Measurements from ENCODE around the gene SCYGR4.
"Not testable (repeated sequence)": the region's sequence is repeated elsewhere in the genome, so short reads cannot be mapped to it uniquely, and the experiment has no call there.

Gene SCYGR4

DNA sequence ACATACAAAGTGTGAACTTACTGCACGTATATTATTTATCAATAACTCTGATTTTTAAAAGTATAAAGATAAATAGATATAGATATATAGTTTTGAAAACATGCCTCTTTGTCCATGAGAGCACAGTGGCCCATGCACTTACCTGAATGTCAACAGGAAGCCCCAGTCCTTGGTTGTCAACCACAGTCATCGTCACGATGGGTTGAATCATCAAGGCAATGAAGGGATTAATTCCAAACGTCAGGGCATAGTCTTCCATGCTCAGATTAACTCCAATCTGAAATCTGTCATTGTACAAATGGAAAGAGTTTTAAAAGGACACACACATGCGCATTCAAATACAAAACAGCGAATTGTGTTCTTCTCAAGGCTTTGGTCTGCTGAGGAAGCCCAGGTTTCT, 15.5 kb downstream of the SCYGR4 start:
- no peaks in the 10 kb centered on the region for H3K9me3 Mint-ChIP-seq
- peaks cover 23% of the 10 kb centered on the region for H3K27me3 Mint-ChIP-seq
- DNase-seq (no peak), ATAC-seq (no peak)
- H3K27ac Mint-ChIP-seq, result no peak overlapping the region
- no peaks in the 10 kb centered on the region for H3K4me1 Mint-ChIP-seq
- no peak overlapping the region for H3K4me3 Mint-ChIP-seq

DNA sequence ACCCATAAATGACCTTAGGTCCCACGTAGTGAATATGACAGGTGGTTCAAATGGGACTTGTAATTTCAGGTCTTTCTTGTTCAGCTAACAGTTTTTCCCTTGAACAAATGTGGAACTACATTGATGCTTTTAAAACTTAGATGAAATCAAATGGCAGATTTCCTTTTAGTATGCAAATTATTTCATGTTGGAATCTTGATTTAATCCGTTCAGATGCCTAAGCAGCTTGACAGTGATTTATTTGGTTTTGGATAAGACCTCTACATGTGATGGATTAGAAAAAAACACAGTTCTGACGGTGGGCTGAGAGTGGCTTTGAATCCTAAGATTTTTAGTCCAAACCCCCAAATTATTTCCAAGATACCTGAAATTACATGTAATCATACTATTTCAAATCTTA, 16.9 kb downstream of the SCYGR4 start:
- Mint-ChIP-seq H3K4me3 (no peak overlapping the region), H3K4me1 (no peaks in the 10 kb centered on the region), H3K9me3 (no peaks in the 10 kb centered on the region), H3K27ac (no peak overlapping the region), H3K27me3 (peaks cover 23% of the 10 kb centered on the region)
- no peak for ATAC-seq
- DNase-seq, result no peak

GRCh38 chr2:227642656-227643055, 25.4 kb downstream of the SCYGR4 start:
- no peak for ATAC-seq
- no peaks in the 10 kb centered on the region for H3K4me1 Mint-ChIP-seq
- H3K9me3 Mint-ChIP-seq, result no peaks in the 10 kb centered on the region
- no peak for DNase-seq
- no peak overlapping the region for H3K4me3 Mint-ChIP-seq
- H3K27me3 Mint-ChIP-seq, result peaks cover 14% of the 10 kb centered on the region
- H3K27ac Mint-ChIP-seq, result no peak overlapping the region

- no peak overlapping the region for H3K4me3 Mint-ChIP-seq
- DNase-seq, result no peak
- peaks cover 24% of the 10 kb centered on the region for H3K27me3 Mint-ChIP-seq
- ATAC-seq, result no peak
- H3K27ac Mint-ChIP-seq, result no peak overlapping the region
- H3K4me1 Mint-ChIP-seq, result no peaks in the 10 kb centered on the region
- H3K9me3 Mint-ChIP-seq, result no peaks in the 10 kb centered on the region
Observed at GRCh38 chr2:227643990-227644551, 26.8 kb downstream of the SCYGR4 start.

DNA sequence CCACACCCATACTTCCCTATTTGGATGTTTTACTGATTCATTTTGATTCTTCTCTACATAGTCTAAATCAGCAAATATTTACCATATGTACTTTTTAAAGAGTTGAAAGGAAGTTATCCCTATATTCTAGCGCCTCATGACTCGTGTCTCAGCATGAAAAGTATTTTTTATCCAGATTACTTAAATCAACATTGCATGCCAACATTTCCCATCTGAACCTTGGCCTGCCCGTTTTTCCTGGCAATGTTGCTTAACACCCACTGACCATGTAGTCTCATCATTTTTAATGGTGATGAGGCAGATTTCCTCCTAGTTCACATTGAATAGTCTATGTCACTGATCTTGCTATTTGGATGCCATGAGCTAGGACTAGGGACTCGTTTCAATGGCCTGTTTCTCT, 36.1 kb downstream of the SCYGR4 start:
- peaks cover 6% of the 10 kb centered on the region for H3K4me1 Mint-ChIP-seq
- H3K4me3 Mint-ChIP-seq, result no peak overlapping the region
- no peak overlapping the region for H3K27ac Mint-ChIP-seq
- no peak for DNase-seq
- H3K27me3 Mint-ChIP-seq, result peaks cover 12% of the 10 kb centered on the region
- no peak for ATAC-seq
- H3K9me3 Mint-ChIP-seq, result no peaks in the 10 kb centered on the region

- Mint-ChIP-seq H3K27me3 (peaks cover 5% of the 10 kb centered on the region), H3K9me3 (no peaks in the 10 kb centered on the region), H3K4me3 (no peak overlapping the region), H3K4me1 (peaks cover 6% of the 10 kb centered on the region), H3K27ac (no peak overlapping the region)
- ATAC-seq (no peak), DNase-seq (no peak)
Observed at GRCh38 chr2:227654426-227654825, 37.1 kb downstream of the SCYGR4 start.

DNA sequence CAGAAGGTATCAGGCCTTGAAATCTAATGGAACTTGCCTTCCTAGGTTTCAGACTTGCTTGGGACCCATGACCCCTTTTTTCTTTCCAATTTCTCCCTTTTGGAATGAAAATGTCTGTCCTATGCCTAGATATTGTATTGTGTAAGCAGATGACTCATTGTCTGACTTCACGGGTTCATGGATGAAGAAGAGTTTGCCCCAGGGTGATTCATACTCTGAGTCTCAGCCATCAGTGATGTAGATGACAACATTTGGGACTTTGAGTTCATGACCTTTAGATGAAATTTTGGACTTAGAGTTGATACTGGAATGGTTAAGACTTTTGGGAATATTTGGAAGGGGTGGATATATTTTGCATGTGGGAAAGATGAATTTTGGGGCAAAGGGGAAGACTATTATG, 38.2 kb downstream of the SCYGR4 start:
- DNase-seq, result no peak
- no peak overlapping the region for H3K4me3 Mint-ChIP-seq
- ATAC-seq, result peak; percentile 65
- H3K27ac Mint-ChIP-seq, result no peak overlapping the region
- no peaks in the 10 kb centered on the region for H3K27me3 Mint-ChIP-seq
- peaks cover 6% of the 10 kb centered on the region for H3K4me1 Mint-ChIP-seq
- no peaks in the 10 kb centered on the region for H3K9me3 Mint-ChIP-seq

DNA sequence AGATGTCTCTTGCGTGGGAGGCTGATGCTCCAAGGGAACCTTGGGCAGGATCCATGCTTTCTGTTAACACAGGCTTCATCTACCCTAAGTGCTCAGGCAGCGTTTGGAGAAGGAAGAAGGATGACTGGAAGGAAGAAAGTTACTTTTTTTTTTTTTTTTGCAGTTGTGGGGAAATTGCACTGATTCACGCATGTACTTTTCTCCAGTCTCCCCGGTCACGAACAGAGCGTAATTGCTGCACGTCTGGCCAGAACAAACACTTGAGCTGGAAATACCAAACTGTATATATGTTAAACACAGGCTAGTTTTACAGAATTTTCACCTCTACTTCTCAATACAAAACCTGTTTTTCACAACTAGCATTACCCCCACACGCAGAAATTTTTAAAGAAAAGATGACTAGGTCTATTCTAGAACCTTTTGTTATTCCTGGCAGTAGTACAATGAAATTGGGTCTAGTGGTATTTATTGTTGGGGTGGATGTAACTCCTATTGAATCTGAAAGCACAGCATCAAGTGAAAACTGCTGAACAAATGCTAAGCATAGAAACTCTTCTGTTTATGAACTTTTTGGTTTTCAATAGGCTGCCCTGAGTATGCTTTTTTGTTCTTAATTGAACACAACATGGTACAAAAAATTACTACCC, 40.0 kb downstream of the SCYGR4 start:
- no peak overlapping the region for H3K27ac Mint-ChIP-seq
- peaks cover 6% of the 10 kb centered on the region for H3K4me1 Mint-ChIP-seq
- no peak for DNase-seq
- H3K4me3 Mint-ChIP-seq, result no peak overlapping the region
- no peaks in the 10 kb centered on the region for H3K9me3 Mint-ChIP-seq
- no peaks in the 10 kb centered on the region for H3K27me3 Mint-ChIP-seq
- ATAC-seq, result no peak

DNA sequence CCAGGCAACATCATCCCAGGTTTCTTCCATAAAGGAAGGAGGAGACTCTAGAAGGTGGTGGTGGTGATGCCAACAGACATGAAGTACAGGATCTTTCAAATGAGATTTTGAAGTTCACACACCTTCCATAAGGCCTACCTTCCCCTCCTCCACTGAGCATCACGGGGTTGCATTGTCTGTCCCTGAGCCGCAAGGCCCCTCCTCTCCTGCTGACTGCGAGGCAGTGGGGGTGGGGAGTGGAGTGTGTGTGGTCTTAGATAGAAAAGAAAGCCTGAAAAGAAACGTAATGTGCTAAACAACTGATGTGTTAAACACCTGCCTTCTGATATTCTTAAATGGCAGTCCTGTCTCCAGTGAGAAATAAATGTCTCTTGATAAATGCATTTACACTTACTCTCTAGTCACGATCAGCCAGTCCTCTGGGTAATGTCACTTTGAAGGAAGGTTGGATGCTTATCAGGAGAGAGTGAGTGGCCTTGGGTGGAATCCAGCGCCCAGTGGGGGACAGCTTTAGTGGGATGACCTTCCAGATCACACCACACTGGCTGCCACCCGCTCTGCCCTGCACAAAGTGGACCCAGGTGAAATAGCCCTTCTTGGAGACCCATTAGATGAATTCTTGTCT, 43.8 kb downstream of the SCYGR4 start:
- Mint-ChIP-seq H3K4me3 (no peak overlapping the region), H3K4me1 (no peaks in the 10 kb centered on the region), H3K9me3 (no peaks in the 10 kb centered on the region), H3K27me3 (no peaks in the 10 kb centered on the region), H3K27ac (no peak overlapping the region)
- peak; percentile 40 for ATAC-seq
- DNase-seq, result no peak

- ATAC-seq, result no peak
- Mint-ChIP-seq H3K9me3 (no peaks in the 10 kb centered on the region), H3K4me3 (no peak overlapping the region), H3K27me3 (no peaks in the 10 kb centered on the region), H3K27ac (no peak overlapping the region), H3K4me1 (no peaks in the 10 kb centered on the region)
- DNase-seq, result no peak
Observed at GRCh38 chr2:227661827-227662226, 44.5 kb downstream of the SCYGR4 start.

DNA sequence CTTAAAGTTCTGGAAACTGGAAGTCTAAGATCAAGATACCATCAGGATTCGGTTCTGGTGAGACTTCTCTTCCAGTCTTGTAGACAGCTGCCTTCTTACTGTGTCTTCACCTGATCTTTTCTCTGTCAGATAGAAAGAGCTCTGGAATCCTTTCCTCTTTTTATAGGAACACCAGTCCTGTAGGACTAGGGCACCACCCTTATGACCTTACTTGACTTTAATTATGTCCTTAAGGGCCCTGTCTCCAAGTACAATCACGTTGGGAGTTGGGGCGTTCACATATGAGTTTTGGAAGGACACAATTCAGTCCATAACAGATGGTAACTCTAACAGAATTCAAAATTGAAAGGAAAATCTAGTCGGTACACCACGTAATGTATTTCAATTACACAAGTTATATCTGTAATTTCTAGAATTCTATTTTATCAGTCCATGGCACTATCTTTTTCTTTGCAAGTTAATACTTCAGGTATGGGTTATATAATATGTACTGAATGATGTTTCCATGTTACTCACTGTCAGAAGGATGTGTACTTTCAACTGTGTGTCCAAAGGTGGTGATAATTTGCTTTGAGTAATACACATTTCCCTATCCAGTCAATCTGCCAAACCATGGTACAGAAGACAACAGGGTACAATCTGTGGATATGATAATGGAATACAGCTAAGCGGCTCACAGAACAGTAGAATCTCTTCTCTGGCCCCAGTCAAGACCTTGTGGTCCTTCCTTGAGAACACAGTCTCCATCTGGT, 48.1 kb downstream of the SCYGR4 start:
- H3K27ac Mint-ChIP-seq, result no peak overlapping the region

GRCh38 chr2:227666631-227667170, 49.4 kb downstream of the SCYGR4 start, which contains the start of gene SCYGR5:
Gene SCYGR5, plus strand, starts transcription at chr2:227666804. Its CDS starts 0 bp downstream, at chr2:227666804.
- not testable (repeated sequence) for DNase-seq, H3K9me3 Mint-ChIP-seq, H3K4me3 Mint-ChIP-seq, H3K27ac Mint-ChIP-seq, H3K27me3 Mint-ChIP-seq, H3K4me1 Mint-ChIP-seq, ATAC-seq

More for the DNA sequence above, 48.1 kb downstream of the SCYGR4 start:
- no peaks in the 10 kb centered on the region for H3K4me1 Mint-ChIP-seq
- no peak overlapping the region for H3K4me3 Mint-ChIP-seq
- ATAC-seq (no peak), DNase-seq (no peak)
- H3K9me3 Mint-ChIP-seq, result no peaks in the 10 kb centered on the region
- H3K27me3 Mint-ChIP-seq, result no peaks in the 10 kb centered on the region
